ENCODE data around the gene FREY1.

DNA sequence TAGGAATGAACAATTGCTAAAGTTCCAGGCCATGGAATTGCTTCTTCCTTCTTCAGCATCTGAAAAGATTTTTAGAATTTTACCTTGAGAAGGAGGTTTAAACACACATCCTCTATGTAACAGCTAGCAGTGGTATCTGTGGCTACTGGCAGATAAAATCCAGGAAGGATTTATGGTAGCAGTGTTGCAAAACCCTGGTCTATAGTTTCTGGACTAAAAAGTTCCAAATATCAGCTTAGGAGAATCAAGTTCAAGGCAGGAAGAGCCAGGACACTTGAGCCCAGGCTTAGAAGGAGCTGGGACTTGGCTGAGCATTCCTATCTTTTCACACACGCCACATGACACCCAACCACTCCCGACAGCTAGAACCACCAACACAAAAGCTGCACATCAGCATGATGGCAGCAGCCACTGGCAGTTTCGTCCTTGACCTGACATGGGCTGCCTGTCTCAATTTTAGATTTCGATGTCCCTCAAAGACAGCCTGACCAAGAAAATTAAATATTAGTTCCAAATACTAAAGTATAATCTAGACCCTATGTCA lies 29.5 kb upstream of the FREY1 start:
- no peak for TF ChIP-seq SMAD1 (CRISPR knock-in tag; IDR thresholded peaks at IDR 0.05; ENCODE audit: borderline replicate concordance, low read depth)
- no peak for TF ChIP-seq CEBPB (IDR thresholded peaks at IDR 0.05; ENCODE audit: borderline replicate concordance, low read depth, low read length)
- no peak for TF ChIP-seq ZNF205 (CRISPR knock-in tag; IDR thresholded peaks at IDR 0.05)
- no peak for TF ChIP-seq MYC (CRISPR knock-in tag; IDR thresholded peaks at IDR 0.05; ENCODE audit: borderline replicate concordance)
- no peak for TF ChIP-seq CTCF (CRISPR knock-in tag; IDR thresholded peaks at IDR 0.05)
- no peak for TF ChIP-seq EZH2 (conservative IDR thresholded peaks at IDR 0.05; ENCODE audit: low read depth, low read length)
- TF ChIP-seq RAD21 (CRISPR knock-in tag; IDR thresholded peaks at IDR 0.05), result no peak
- TF ChIP-seq, protein P1, sequence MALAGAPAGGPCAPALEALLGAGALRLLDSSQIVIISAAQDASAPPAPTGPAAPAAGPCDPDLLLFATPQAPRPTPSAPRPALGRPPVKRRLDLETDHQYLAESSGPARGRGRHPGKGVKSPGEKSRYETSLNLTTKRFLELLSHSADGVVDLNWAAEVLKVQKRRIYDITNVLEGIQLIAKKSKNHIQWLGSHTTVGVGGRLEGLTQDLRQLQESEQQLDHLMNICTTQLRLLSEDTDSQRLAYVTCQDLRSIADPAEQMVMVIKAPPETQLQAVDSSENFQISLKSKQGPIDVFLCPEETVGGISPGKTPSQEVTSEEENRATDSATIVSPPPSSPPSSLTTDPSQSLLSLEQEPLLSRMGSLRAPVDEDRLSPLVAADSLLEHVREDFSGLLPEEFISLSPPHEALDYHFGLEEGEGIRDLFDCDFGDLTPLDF (CRISPR knock-in tag; IDR thresholded peaks at IDR 0.05), result no peak
- no peak for TF ChIP-seq ZNF292 (CRISPR knock-in tag; IDR thresholded peaks at IDR 0.05; ENCODE audit: borderline replicate concordance, low read depth)
